ENCODE measurements around the gene NXPH1. TPM values are rescaled to one million over a fixed set of nuclear protein-coding genes. Genes with fewer than 3 reads are reported as not detected.

Gene NXPH1
- total RNA-seq, 1 experiment from 2014 or later, result not detected

- TF ChIP-seq CTCF (conservative IDR thresholded peaks at IDR 0.05; ENCODE audit: low read depth, low read length) (no peak), EZH2 (IDR thresholded peaks at IDR 0.05; ENCODE audit: borderline replicate concordance, low read depth, low read length, poor library complexity, severe bottlenecking) (no peak)
- Histone ChIP-seq H3K36me3 (ENCODE audit: insufficient read depth, low read length, poor library complexity, severe bottlenecking) (no peaks in the 10 kb centered on the region), H3K4me3 (ENCODE audit: low read depth, low read length, poor library complexity, severe bottlenecking) (no peak overlapping the region), H3K9me3 (ENCODE audit: low read depth, low read length, poor library complexity, severe bottlenecking) (no peaks in the 10 kb centered on the region), H3K4me1 (ENCODE audit: insufficient read depth, low read length, poor library complexity, severe bottlenecking) (no peaks in the 10 kb centered on the region), H3K27ac (ENCODE audit: low read depth, low read length, poor library complexity, severe bottlenecking) (no peak overlapping the region), H3K27me3 (replicated peaks; ENCODE audit: insufficient read depth, low read depth, low read length, poor library complexity) (no peaks in the 10 kb centered on the region)
- BruUV-seq (replicated peaks), result no TSS peak
- POLR2A ChIA-PET (ENCODE audit: low non-redundant PET), result no interaction called here
- DNase-seq (ENCODE audit: low spot score), result no peak
- intact Hi-C loops (cut with micrococcal nuclease; ENCODE audit: unreplicated experiment), result no loop called here
- CTCF ChIA-PET, result no interaction called here
Measured at GRCh38 chr7:8590791-8591190, 157.4 kb downstream of the NXPH1 start.

DNA sequence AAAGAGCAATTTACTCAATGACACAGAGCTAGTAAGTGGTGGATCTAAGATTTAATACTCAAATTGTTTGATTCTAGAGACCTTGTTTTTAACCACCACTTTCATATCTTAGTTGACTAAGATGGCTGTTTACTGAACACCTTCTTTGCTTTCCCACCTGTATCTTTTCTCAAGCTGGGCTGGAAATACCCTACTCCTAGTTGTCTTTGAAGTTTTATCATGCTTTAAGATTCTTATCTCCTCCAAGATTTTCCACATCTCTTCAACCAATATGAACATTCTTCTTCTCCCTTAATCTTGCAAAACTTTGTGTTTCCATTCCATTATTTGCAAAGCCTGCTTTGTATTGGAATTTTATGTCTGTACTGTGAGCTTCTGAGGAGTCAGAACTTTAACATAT, 157.9 kb downstream of the NXPH1 start:
- BruUV-seq (replicated peaks), result no TSS peak
- H3K27ac ChIP-seq (ENCODE audit: low read depth, low read length, poor library complexity, severe bottlenecking), result no peak overlapping the region
- POLR2A ChIA-PET (ENCODE audit: low non-redundant PET), result no interaction called here
- intact Hi-C loops (cut with micrococcal nuclease; ENCODE audit: unreplicated experiment), result no loop called here
- CTCF ChIA-PET, result no interaction called here
- H3K27me3 ChIP-seq (replicated peaks; ENCODE audit: insufficient read depth, low read depth, low read length, poor library complexity), result no peaks in the 10 kb centered on the region
- TF ChIP-seq EZH2 (IDR thresholded peaks at IDR 0.05; ENCODE audit: borderline replicate concordance, low read depth, low read length, poor library complexity, severe bottlenecking), result no peak
- no peak for TF ChIP-seq CTCF (conservative IDR thresholded peaks at IDR 0.05; ENCODE audit: low read depth, low read length)
- H3K36me3 ChIP-seq (ENCODE audit: insufficient read depth, low read length, poor library complexity, severe bottlenecking), result no peaks in the 10 kb centered on the region
- H3K9me3 ChIP-seq (ENCODE audit: low read depth, low read length, poor library complexity, severe bottlenecking), result no peaks in the 10 kb centered on the region
- no peak overlapping the region for H3K4me3 ChIP-seq (ENCODE audit: low read depth, low read length, poor library complexity, severe bottlenecking)
- DNase-seq (ENCODE audit: low spot score), result no peak
- H3K4me1 ChIP-seq (ENCODE audit: insufficient read depth, low read length, poor library complexity, severe bottlenecking), result no peaks in the 10 kb centered on the region

DNA sequence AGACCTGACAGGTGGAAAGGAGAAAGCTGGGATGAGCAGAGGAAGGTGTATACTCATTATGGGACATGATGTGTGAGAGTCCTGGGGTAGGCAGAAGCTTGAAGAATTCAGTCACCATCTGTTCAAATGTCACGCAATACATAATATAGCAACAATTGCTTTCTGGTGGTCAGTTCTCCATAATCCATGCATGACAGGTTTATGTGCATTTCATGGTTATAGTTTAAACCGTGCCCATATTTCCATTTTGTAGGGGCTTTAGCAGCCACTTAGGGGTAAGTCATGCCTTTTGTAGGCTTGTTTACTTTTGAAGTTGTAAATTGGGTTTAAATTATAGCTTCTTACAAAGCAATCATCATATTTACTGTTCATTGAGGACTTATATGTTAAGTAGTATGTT, 158.8 kb downstream of the NXPH1 start:
- H3K4me3 ChIP-seq (ENCODE audit: low read depth, low read length, poor library complexity, severe bottlenecking), result no peak overlapping the region
- H3K27ac ChIP-seq (ENCODE audit: low read depth, low read length, poor library complexity, severe bottlenecking), result no peak overlapping the region
- no peaks in the 10 kb centered on the region for H3K4me1 ChIP-seq (ENCODE audit: insufficient read depth, low read length, poor library complexity, severe bottlenecking)
- H3K27me3 ChIP-seq (replicated peaks; ENCODE audit: insufficient read depth, low read depth, low read length, poor library complexity), result no peaks in the 10 kb centered on the region
- DNase-seq (ENCODE audit: low spot score), result no peak
- no peaks in the 10 kb centered on the region for H3K36me3 ChIP-seq (ENCODE audit: insufficient read depth, low read length, poor library complexity, severe bottlenecking)
- intact Hi-C loops (cut with micrococcal nuclease; ENCODE audit: unreplicated experiment), result no loop called here
- TF ChIP-seq CTCF (conservative IDR thresholded peaks at IDR 0.05; ENCODE audit: low read depth, low read length) (no peak), EZH2 (IDR thresholded peaks at IDR 0.05; ENCODE audit: borderline replicate concordance, low read depth, low read length, poor library complexity, severe bottlenecking) (no peak)
- H3K9me3 ChIP-seq (ENCODE audit: low read depth, low read length, poor library complexity, severe bottlenecking), result no peaks in the 10 kb centered on the region
- CTCF ChIA-PET, result no interaction called here
- BruUV-seq (replicated peaks), result no TSS peak
- POLR2A ChIA-PET (ENCODE audit: low non-redundant PET), result no interaction called here

All from A673 (cell line).